ENCODE results near the gene ING1. TPM values are rescaled to one million over a fixed set of nuclear protein-coding genes. Genes with fewer than 3 reads are reported as not detected.

Gene ING1
- total RNA-seq, 1 experiment from 2014 or later = 17.9 TPM

DNA sequence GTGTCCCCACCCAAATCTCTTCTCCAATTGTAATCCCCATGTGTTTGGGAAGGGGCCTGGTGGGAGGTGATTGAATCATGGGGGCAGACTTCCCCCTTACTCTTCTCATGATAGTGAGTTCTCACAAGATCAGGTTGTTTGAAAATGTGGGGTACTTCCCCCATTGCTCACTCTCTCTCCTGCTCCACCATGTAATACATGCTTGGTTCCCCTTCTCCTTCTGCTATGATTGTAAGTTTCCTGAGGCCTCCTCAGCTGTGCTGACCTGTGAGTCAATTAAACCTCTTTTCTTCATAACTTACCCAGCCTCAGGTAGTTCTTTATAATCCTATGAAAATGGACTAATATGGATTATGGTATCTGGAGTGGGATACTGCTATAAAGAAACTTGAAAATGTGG, 24.1 kb downstream of the ING1 start:
- Histone ChIP-seq H3K4me1 (ENCODE audit: insufficient read depth, low read length) (no peaks in the 10 kb centered on the region), H3K4me3 (ENCODE audit: low read length) (no peak overlapping the region), H3K27me3 (ENCODE audit: low read length) (no peaks in the 10 kb centered on the region), H3K9me2 (replicated peaks; ENCODE audit: low read length) (no peaks in the 10 kb centered on the region), H4K20me1 (ENCODE audit: low read length) (no peaks in the 10 kb centered on the region), H3K9me3 (ENCODE audit: low read length) (no peaks in the 10 kb centered on the region), H3K9ac (ENCODE audit: low read length) (no peak overlapping the region), H3F3A (ENCODE audit: low read length, unreplicated experiment) (no peaks in the 10 kb centered on the region), H3K4me2 (ENCODE audit: low read length) (no peak overlapping the region), H2AFZ (ENCODE audit: low read length) (no peak overlapping the region), H3K27ac (ENCODE audit: low read length) (no peak overlapping the region), H3K36me3 (ENCODE audit: low read depth, low read length) (no peaks in the 10 kb centered on the region), H3K79me2 (ENCODE audit: low read length) (no peaks in the 10 kb centered on the region)
- TF ChIP-seq, protein P1, sequence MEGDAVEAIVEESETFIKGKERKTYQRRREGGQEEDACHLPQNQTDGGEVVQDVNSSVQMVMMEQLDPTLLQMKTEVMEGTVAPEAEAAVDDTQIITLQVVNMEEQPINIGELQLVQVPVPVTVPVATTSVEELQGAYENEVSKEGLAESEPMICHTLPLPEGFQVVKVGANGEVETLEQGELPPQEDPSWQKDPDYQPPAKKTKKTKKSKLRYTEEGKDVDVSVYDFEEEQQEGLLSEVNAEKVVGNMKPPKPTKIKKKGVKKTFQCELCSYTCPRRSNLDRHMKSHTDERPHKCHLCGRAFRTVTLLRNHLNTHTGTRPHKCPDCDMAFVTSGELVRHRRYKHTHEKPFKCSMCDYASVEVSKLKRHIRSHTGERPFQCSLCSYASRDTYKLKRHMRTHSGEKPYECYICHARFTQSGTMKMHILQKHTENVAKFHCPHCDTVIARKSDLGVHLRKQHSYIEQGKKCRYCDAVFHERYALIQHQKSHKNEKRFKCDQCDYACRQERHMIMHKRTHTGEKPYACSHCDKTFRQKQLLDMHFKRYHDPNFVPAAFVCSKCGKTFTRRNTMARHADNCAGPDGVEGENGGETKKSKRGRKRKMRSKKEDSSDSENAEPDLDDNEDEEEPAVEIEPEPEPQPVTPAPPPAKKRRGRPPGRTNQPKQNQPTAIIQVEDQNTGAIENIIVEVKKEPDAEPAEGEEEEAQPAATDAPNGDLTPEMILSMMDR (conservative IDR thresholded peaks at IDR 0.05; ENCODE audit: low read depth, low read length) = no peak
- TF ChIP-seq EZH2 (IDR thresholded peaks at IDR 0.05; ENCODE audit: low read length, unreplicated experiment) (no peak), EZH2phosphoT487 (IDR thresholded peaks at IDR 0.05; ENCODE audit: borderline replicate concordance, low read length) (no peak)
- ChIA-PET POLR2A (ENCODE audit: unreplicated experiment) (no interaction called here), CTCF (no interaction called here)
- DNase-seq (no peak), ATAC-seq (no peak)
- no TSS peak for BruUV-seq (replicated peaks)
- intact Hi-C loops (cut with micrococcal nuclease) = no loop called here

DNA sequence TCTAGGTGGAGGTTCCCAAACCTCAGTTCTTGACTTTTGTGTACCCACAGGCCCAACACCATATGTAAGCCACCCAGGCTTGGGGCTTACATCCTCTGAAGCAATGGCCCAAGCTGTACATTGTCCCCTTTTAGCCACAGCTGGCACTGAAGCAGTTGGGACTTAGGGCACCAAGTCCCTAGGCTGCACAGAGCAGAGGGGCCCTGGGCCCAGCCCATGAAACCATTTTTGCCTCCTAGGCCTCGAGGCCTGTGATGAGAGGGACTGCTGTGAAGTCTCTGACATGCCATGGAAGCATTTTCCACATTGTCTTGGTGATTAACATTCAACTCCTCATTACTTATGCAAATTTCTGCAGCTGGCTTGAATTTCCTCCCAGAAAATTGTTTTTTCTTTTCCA, 30.2 kb downstream of the ING1 start:
- no peak overlapping the region for H3K27ac ChIP-seq (ENCODE audit: low read length)
- DNase-seq (no peak), ATAC-seq (no peak)
- no peak overlapping the region for H2AFZ ChIP-seq (ENCODE audit: low read length)
- intact Hi-C loops (cut with micrococcal nuclease) = no loop called here
- H3K4me2 ChIP-seq (ENCODE audit: low read length) = no peak overlapping the region
- H3K9ac ChIP-seq (ENCODE audit: low read length) = no peak overlapping the region
- no peaks in the 10 kb centered on the region for H3K27me3 ChIP-seq (ENCODE audit: low read length)
- ChIA-PET POLR2A (ENCODE audit: unreplicated experiment) (no interaction called here), CTCF (no interaction called here)
- H3F3A ChIP-seq (ENCODE audit: low read length, unreplicated experiment) = no peaks in the 10 kb centered on the region
- no peak overlapping the region for H3K4me3 ChIP-seq (ENCODE audit: low read length)
- peaks cover 4% of the 10 kb centered on the region for H3K4me1 ChIP-seq (ENCODE audit: insufficient read depth, low read length)
- TF ChIP-seq, protein P1 (conservative IDR thresholded peaks at IDR 0.05; ENCODE audit: low read depth, low read length) = no peak
- no peak for TF ChIP-seq EZH2 (IDR thresholded peaks at IDR 0.05; ENCODE audit: low read length, unreplicated experiment)
- TF ChIP-seq EZH2phosphoT487 (IDR thresholded peaks at IDR 0.05; ENCODE audit: borderline replicate concordance, low read length) = no peak
- no peaks in the 10 kb centered on the region for H4K20me1 ChIP-seq (ENCODE audit: low read length)
- H3K79me2 ChIP-seq (ENCODE audit: low read length) = no peaks in the 10 kb centered on the region
- no peaks in the 10 kb centered on the region for H3K9me3 ChIP-seq (ENCODE audit: low read length)
- BruUV-seq (replicated peaks) = no TSS peak
- H3K9me2 ChIP-seq (replicated peaks; ENCODE audit: low read length) = no peaks in the 10 kb centered on the region
- no peaks in the 10 kb centered on the region for H3K36me3 ChIP-seq (ENCODE audit: low read depth, low read length)

DNA sequence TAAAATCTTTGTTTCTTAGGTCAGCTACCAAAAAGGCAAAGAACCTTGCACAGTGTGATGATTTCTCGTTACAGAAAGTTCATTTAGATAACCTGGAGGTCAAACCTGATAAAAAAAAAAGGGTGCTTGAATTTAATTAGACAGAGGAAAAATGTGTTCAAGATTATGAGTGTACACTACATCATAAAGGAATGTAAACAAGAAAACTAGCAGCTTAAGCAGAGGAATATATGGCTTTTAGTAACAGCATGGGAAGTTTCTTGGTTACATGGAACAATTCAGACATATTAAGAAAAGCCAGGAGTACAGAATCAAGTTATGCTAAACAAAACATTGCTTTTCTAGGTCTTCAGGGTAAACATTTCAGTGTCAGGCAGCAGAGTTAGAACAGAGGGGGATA, 32.9 kb downstream of the ING1 start:
- intact Hi-C loops (cut with micrococcal nuclease) = no loop called here
- CTCF ChIA-PET = interaction anchor here (0.6 kb wide), 1 partner anchor 31 kb away, joined by 3 read pairs; no protein-coding TSS in a partner anchor

More for the DNA sequence above, 32.9 kb downstream of the ING1 start:
- H3F3A ChIP-seq (ENCODE audit: low read length, unreplicated experiment) = no peaks in the 10 kb centered on the region
- H3K27ac ChIP-seq (ENCODE audit: low read length) = no peak overlapping the region
- H3K27me3 ChIP-seq (ENCODE audit: low read length) = no peaks in the 10 kb centered on the region
- H3K4me1 ChIP-seq (ENCODE audit: insufficient read depth, low read length) = peaks cover 4% of the 10 kb centered on the region
- no peaks in the 10 kb centered on the region for H3K9me3 ChIP-seq (ENCODE audit: low read length)
- H3K36me3 ChIP-seq (ENCODE audit: low read depth, low read length) = no peaks in the 10 kb centered on the region
- no peak overlapping the region for H3K4me2 ChIP-seq (ENCODE audit: low read length)
- H4K20me1 ChIP-seq (ENCODE audit: low read length) = no peaks in the 10 kb centered on the region
- TF ChIP-seq EZH2 (IDR thresholded peaks at IDR 0.05; ENCODE audit: low read length, unreplicated experiment) (no peak), EZH2phosphoT487 (IDR thresholded peaks at IDR 0.05; ENCODE audit: borderline replicate concordance, low read length) (no peak)
- TF ChIP-seq, protein P1 (conservative IDR thresholded peaks at IDR 0.05; ENCODE audit: low read depth, low read length) = no peak
- no peak overlapping the region for H3K4me3 ChIP-seq (ENCODE audit: low read length)
- DNase-seq (no peak), ATAC-seq (0 out of 2 replicates have a peak, but pooled peaks have one; percentile 24)
- POLR2A ChIA-PET (ENCODE audit: unreplicated experiment) = no interaction called here
- BruUV-seq (replicated peaks) = no TSS peak
- H3K9ac ChIP-seq (ENCODE audit: low read length) = no peak overlapping the region
- H3K9me2 ChIP-seq (replicated peaks; ENCODE audit: low read length) = no peaks in the 10 kb centered on the region
- H3K79me2 ChIP-seq (ENCODE audit: low read length) = no peaks in the 10 kb centered on the region
- H2AFZ ChIP-seq (ENCODE audit: low read length) = no peak overlapping the region
